GM18517 (cell line): ENCODE measurements around the gene NUP58.
A peak's percentile ranks its signal among the peaks of the same experiment; 100 is the strongest.

Experiments
- ATAC-seq: cut with Tn5 transposase; IDR thresholded peaks from one replicate; pipeline ENCODE4 v1.9.1; 2021; ENCODE audit warnings: mild to moderate bottlenecking, moderate library complexity; ENCODE audit not compliant: unreplicated experiment

Gene NUP58

GRCh38 chr13:25301347-25302113, at the start of gene NUP58:
Gene NUP58, plus strand, starts transcription at chr13:25301625. Its CDS starts 149 bp downstream, at chr13:25301774.
- ATAC-seq: peak; percentile 97

- no peak for ATAC-seq
Measured at GRCh38 chr13:25252225-25252624, 49.2 kb upstream of the NUP58 start.

GRCh38 chr13:25252752-25253151, 48.7 kb upstream of the NUP58 start:
- no peak for ATAC-seq

GRCh38 chr13:25253702-25254101, 47.7 kb upstream of the NUP58 start:
- ATAC-seq: no peak

- ATAC-seq: no peak
Measured at GRCh38 chr13:25262261-25262660, 39.2 kb upstream of the NUP58 start.

GRCh38 chr13:25266706-25267105, 34.7 kb upstream of the NUP58 start:
- ATAC-seq: no peak

GRCh38 chr13:25267715-25268114, 33.7 kb upstream of the NUP58 start:
- ATAC-seq: no peak

- no peak for ATAC-seq
Measured at GRCh38 chr13:25268561-25268960, 32.9 kb upstream of the NUP58 start.

GRCh38 chr13:25276748-25277147, 24.7 kb upstream of the NUP58 start:
- ATAC-seq: no peak

- no peak for ATAC-seq
Measured at GRCh38 chr13:25280396-25280795, 21.0 kb upstream of the NUP58 start.

- no peak for ATAC-seq
Measured at GRCh38 chr13:25281193-25281934, 20.1 kb upstream of the NUP58 start.

- ATAC-seq: no peak
Measured at GRCh38 chr13:25281935-25282332, 19.5 kb upstream of the NUP58 start.

- ATAC-seq: peak; percentile 16
Measured at GRCh38 chr13:25286308-25286968, 15.0 kb upstream of the NUP58 start.

- ATAC-seq: peak; percentile 97
Measured at GRCh38 chr13:25286969-25287961, 14.2 kb upstream of the NUP58 start, which contains the start of gene MTMR6. Gene MTMR6, minus strand, starts transcription at chr13:25287488. Its CDS starts 241 bp downstream, at chr13:25287247.

- no peak for ATAC-seq
Measured at GRCh38 chr13:25288966-25289365, 12.5 kb upstream of the NUP58 start.

- no peak for ATAC-seq
Measured at GRCh38 chr13:25291691-25292090, 9.7 kb upstream of the NUP58 start.

GRCh38 chr13:25292301-25292700, 9.1 kb upstream of the NUP58 start:
- ATAC-seq: no peak

- no peak for ATAC-seq
Measured at GRCh38 chr13:25295228-25295627, 6.2 kb upstream of the NUP58 start.

GRCh38 chr13:25295701-25296100, 5.7 kb upstream of the NUP58 start:
- no peak for ATAC-seq

GRCh38 chr13:25300861-25301346, 521 bp upstream of the NUP58 start:
- peak; percentile 34 for ATAC-seq
